GM12892 (cell line): Measurements from ENCODE around the gene DHRS13.

ENCODE experiments used
- DNase-seq: peaks from one replicate; pipeline ENCODE4 v3.0.0; 2011; ENCODE audit not compliant: insufficient read length
- FAIRE-seq: peaks from 2 replicates; lab custom pipeline; 2011; peaks lifted over from hg19 to GRCh38; lab: Jason Lieb, UNC
- POLR2A ChIP-seq: IDR thresholded peaks from 2 replicates; pipeline ENCODE4 v1.6.1; 2011; ENCODE audit warnings: low read depth, low read length, control low read depth
- POLR2AphosphoS5 ChIP-seq: IDR thresholded peaks from 2 replicates; pipeline ENCODE4 v1.6.1; 2011; ENCODE audit warnings: low read depth, low read length, control low read depth
- TAF1 ChIP-seq: IDR thresholded peaks from 2 replicates; pipeline ENCODE4 v1.6.1; 2011; ENCODE audit warnings: low read depth, mild to moderate bottlenecking, control low read depth, low read length, borderline replicate concordance

The DHRS13 gene

GRCh38 chr17:28874750-28875149 is 28.1 kb downstream of the DHRS13 start:
- no peak for DNase-seq
- TF ChIP-seq POLR2A (no peak), TAF1 (no peak)
- FAIRE-seq: no peak

- FAIRE-seq (no peak), DNase-seq (no peak)
- TF ChIP-seq POLR2AphosphoS5: no peak
- TF ChIP-seq POLR2A: no peak
- TF ChIP-seq TAF1: no peak
These were observed 29.0 kb downstream of the DHRS13 start for GRCh38 chr17:28873839-28874238.

- peak; percentile 75 for DNase-seq
- TF ChIP-seq POLR2A (peak; percentile 66), TAF1 (no peak), POLR2AphosphoS5 (peak; percentile 37; the same call in 1 of the 2 replicates)
- FAIRE-seq: peak; percentile 91
These were observed 31.8 kb downstream of the DHRS13 start for GRCh38 chr17:28871056-28871579.

GRCh38 chr17:28867276-28867675 is 35.6 kb downstream of the DHRS13 start:
- no peak for FAIRE-seq
- TF ChIP-seq TAF1: no peak
- no peak for TF ChIP-seq POLR2AphosphoS5
- no peak for TF ChIP-seq POLR2A
- DNase-seq: no peak

GRCh38 chr17:28865946-28866752 is 36.7 kb downstream of the DHRS13 start:
- FAIRE-seq (peak; percentile 85), DNase-seq (no peak)
- TF ChIP-seq POLR2AphosphoS5 (no peak), POLR2A (no peak), TAF1 (no peak)

- no peak for DNase-seq
- TF ChIP-seq TAF1 (no peak), POLR2A (no peak), POLR2AphosphoS5 (no peak)
- FAIRE-seq: no peak
These were observed 37.7 kb downstream of the DHRS13 start for GRCh38 chr17:28864991-28865849.

- FAIRE-seq (no peak), DNase-seq (no peak)
- no peak for TF ChIP-seq TAF1
- TF ChIP-seq POLR2A: no peak
These were observed 38.9 kb downstream of the DHRS13 start for GRCh38 chr17:28863953-28864352.

- TF ChIP-seq TAF1: no peak
- TF ChIP-seq POLR2A: no peak
- no peak for TF ChIP-seq POLR2AphosphoS5
- FAIRE-seq (no peak), DNase-seq (no peak)
These were observed 40.3 kb downstream of the DHRS13 start for GRCh38 chr17:28862561-28862960.

- FAIRE-seq: no peak
- TF ChIP-seq TAF1 (no peak), POLR2A (no peak), POLR2AphosphoS5 (no peak)
- no peak for DNase-seq
These were observed 41.3 kb downstream of the DHRS13 start for GRCh38 chr17:28861393-28862203.

- no peak for DNase-seq
- TF ChIP-seq POLR2A (no peak), POLR2AphosphoS5 (no peak), TAF1 (no peak)
- no peak for FAIRE-seq
These were observed 42.5 kb downstream of the DHRS13 start for GRCh38 chr17:28860363-28860808.
